Nephron (organoid): ENCODE measurements around the gene ETV4.

Experiments
- H3K27ac Mint-ChIP-seq, 3 experiments: 2 replicates each; pipeline ENCODE4 v1.8.0; 2020; ENCODE audit warnings: mixed read lengths in 3 of 3, mild to moderate bottlenecking in 2 of 3, moderate library complexity in 1 of 3
- H3K27me3 Mint-ChIP-seq: 2 replicates; pipeline ENCODE4 v1.8.0; 2021; ENCODE audit warnings: low read depth, mild to moderate bottlenecking, moderate library complexity, mixed read lengths
- H3K36me3 Mint-ChIP-seq: 2 replicates; pipeline ENCODE4 v1.8.0; 2020; ENCODE audit warnings: low read depth, mixed read lengths
- H3K4me1 Mint-ChIP-seq: 2 replicates; pipeline ENCODE4 v1.8.0; 2020; ENCODE audit warnings: mixed read lengths
- H3K4me3 Mint-ChIP-seq, 3 experiments: 2 replicates each; pipeline ENCODE4 v1.8.0; 2020; ENCODE audit warnings: mild to moderate bottlenecking in 3 of 3, mixed read lengths in 3 of 3, moderate library complexity in 2 of 3
- H3K9me3 Mint-ChIP-seq: 2 replicates; pipeline ENCODE4 v1.8.0; 2020; ENCODE audit warnings: mixed read lengths
- CTCF ChIP-seq, 3 experiments: fragments of 200-600 bp; sonication (generic); IDR thresholded peaks; one replicate each; pipeline ENCODE4 v1.5.0; 2021; ENCODE audit warnings: antibody characterized with exemption in 3 of 3; ENCODE audit not compliant: unreplicated experiment in 3 of 3

ETV4 gene

GRCh38 chr17:43559161-43559816 lies 13.1 kb upstream of the ETV4 start:
- Mint-ChIP-seq H3K36me3 (no peaks in the 10 kb centered on the region), H3K27me3 (peaks cover 68% of the 10 kb centered on the region), H3K4me1 (peaks cover 21% of the 10 kb centered on the region), H3K9me3 (no peaks in the 10 kb centered on the region), H3K4me3 (no peak overlapping the region), H3K27ac (no peak overlapping the region)
- no peak for TF ChIP-seq CTCF (IDR thresholded peaks at IDR 0.05; ENCODE audit: unreplicated experiment in 3 of 3)

GRCh38 chr17:43558805-43559160 lies 12.6 kb upstream of the ETV4 start:
- no peak for TF ChIP-seq CTCF (IDR thresholded peaks at IDR 0.05; ENCODE audit: unreplicated experiment in 3 of 3)
- H3K36me3 Mint-ChIP-seq, result no peaks in the 10 kb centered on the region
- H3K9me3 Mint-ChIP-seq, result no peaks in the 10 kb centered on the region
- H3K4me3 Mint-ChIP-seq, result no peak overlapping the region
- peaks cover 23% of the 10 kb centered on the region for H3K4me1 Mint-ChIP-seq
- H3K27me3 Mint-ChIP-seq, result peaks cover 72% of the 10 kb centered on the region
- no peak overlapping the region for H3K27ac Mint-ChIP-seq

DNA sequence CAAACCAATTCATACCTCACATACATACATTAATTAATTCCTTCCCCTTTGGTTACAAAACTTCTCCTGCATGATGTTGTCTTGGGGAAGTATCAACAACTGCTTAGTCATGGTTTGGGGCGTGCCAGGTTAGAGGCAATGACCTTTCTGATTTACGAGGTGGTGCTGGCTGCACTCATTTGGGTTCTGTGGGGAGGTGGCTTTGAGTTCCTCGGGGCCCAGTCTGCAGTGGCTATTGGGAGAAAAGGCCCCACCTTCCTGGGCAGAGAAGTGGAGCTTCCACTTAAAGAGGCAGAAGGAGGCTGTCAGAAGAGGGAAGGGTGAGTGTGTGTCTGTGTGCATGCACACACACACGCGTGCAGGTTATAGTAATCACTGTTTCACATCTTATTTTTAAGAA lies 10.2 kb upstream of the ETV4 start:
- H3K27ac Mint-ChIP-seq, result no peak overlapping the region
- no peaks in the 10 kb centered on the region for H3K9me3 Mint-ChIP-seq
- H3K27me3 Mint-ChIP-seq, result peaks cover 69% of the 10 kb centered on the region
- no peaks in the 10 kb centered on the region for H3K36me3 Mint-ChIP-seq
- TF ChIP-seq CTCF (IDR thresholded peaks at IDR 0.05; ENCODE audit: unreplicated experiment in 3 of 3), result no peak
- H3K4me1 Mint-ChIP-seq, result peaks cover 12% of the 10 kb centered on the region
- no peak overlapping the region for H3K4me3 Mint-ChIP-seq

- Mint-ChIP-seq H3K4me1 (peaks cover 12% of the 10 kb centered on the region), H3K27ac (no peak overlapping the region), H3K36me3 (no peaks in the 10 kb centered on the region), H3K27me3 (peaks cover 75% of the 10 kb centered on the region), H3K4me3 (no peak overlapping the region), H3K9me3 (no peaks in the 10 kb centered on the region)
- no peak for TF ChIP-seq CTCF (IDR thresholded peaks at IDR 0.05; ENCODE audit: unreplicated experiment in 3 of 3)
These were observed 8.7 kb upstream of the ETV4 start for GRCh38 chr17:43554857-43555256.

DNA sequence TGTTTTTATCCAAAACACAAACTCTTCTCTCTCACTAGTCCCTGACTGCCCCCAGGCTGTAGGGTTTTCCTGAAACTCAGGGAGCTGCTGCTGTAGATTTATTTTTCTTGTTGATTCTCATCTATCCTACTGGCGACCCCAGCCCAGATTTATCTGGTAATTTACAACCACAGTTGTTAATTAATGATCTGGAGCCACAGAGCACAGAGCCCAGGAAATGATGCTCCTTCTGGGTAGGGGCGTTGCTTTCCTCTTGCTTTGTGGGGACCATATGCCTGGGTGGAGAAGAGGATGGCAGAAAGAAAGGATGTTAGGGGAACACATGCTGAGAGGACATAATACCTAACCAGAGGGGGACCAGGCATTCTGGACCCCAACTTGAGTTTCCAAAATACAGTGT lies 7.4 kb upstream of the ETV4 start:
- no peak for TF ChIP-seq CTCF (IDR thresholded peaks at IDR 0.05; ENCODE audit: unreplicated experiment in 3 of 3)
- no peak overlapping the region for H3K27ac Mint-ChIP-seq
- H3K27me3 Mint-ChIP-seq, result peaks cover 85% of the 10 kb centered on the region
- no peaks in the 10 kb centered on the region for H3K36me3 Mint-ChIP-seq
- H3K4me1 Mint-ChIP-seq, result peaks cover 12% of the 10 kb centered on the region
- no peak overlapping the region for H3K4me3 Mint-ChIP-seq
- no peaks in the 10 kb centered on the region for H3K9me3 Mint-ChIP-seq

DNA sequence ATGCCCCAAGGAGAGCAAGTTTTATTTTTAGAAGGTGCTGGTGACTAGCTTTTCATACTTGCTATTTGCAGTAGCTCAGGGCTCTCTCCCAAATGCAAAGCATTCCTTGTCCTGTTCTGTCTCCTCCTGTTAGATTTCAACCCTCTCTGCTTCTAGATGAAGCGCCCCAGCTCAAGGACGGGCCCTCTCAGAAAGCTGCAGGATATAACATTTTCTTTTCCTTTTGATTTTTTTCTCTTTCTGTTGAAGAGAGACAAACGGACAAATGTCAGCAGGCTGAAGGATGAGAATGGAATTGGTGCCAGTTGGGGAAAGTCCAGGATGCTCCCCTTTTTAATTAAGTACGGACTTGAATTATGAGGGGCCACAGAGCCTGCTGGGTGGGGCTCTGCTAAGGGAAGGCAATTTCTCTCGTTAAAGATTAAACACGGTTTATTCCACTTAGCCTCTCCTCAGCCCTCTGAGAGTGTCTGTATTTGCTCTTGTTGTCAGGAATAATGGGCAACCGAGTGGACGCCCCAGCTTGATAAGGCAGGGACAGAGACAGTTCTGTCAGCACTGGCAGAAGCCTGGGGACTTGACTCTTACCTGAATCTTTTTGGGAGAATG lies 6.2 kb upstream of the ETV4 start:
- H3K27ac Mint-ChIP-seq, result peak overlapping the region in 1 of 3 experiments; percentile 43
- no peak for TF ChIP-seq CTCF (IDR thresholded peaks at IDR 0.05; ENCODE audit: unreplicated experiment in 3 of 3)
- peaks cover 12% of the 10 kb centered on the region for H3K4me1 Mint-ChIP-seq
- no peaks in the 10 kb centered on the region for H3K9me3 Mint-ChIP-seq
- no peak overlapping the region for H3K4me3 Mint-ChIP-seq
- H3K27me3 Mint-ChIP-seq, result peaks cover 96% of the 10 kb centered on the region
- H3K36me3 Mint-ChIP-seq, result no peaks in the 10 kb centered on the region
